Suprapubic skin (tissue), 4 donors: Measurements from ENCODE around the gene REV3L.

Experiments used
- EP300 ChIP-seq: sonication (generic); formaldehyde crosslinking; IDR thresholded peaks from one replicate; pipeline ENCODE4 v1.6.1; 2017; ENCODE audit warnings: antibody characterized with exemption
- POLR2A ChIP-seq, 2 donors: fragments of 450-650 bp; IDR thresholded peaks; one replicate each; pipeline ENCODE4 v1.6.1; 2017; ENCODE audit warnings: antibody characterized with exemption in 2 of 2, mild to moderate bottlenecking in 2 of 2, moderate library complexity in 2 of 2
- POLR2AphosphoS5 ChIP-seq, 3 donors: sonication (generic); formaldehyde crosslinking; IDR thresholded peaks; one replicate each; pipeline ENCODE4 v1.6.1; 2017; ENCODE audit warnings: antibody characterized with exemption in 3 of 3
- TF ChIP-seq, protein P1 (sequence below), 2 donors: fragments of 200-600 bp in 1 of 2; fragments of 450-650 bp in 1 of 2; sonication (generic) in 1 of 2; IDR thresholded peaks; one replicate each; pipeline ENCODE4 v1.5.1; 2016 to 2019; ENCODE audit warnings: antibody characterized with exemption in 2 of 2, mild to moderate bottlenecking in 1 of 2, moderate library complexity in 1 of 2

DNA sequence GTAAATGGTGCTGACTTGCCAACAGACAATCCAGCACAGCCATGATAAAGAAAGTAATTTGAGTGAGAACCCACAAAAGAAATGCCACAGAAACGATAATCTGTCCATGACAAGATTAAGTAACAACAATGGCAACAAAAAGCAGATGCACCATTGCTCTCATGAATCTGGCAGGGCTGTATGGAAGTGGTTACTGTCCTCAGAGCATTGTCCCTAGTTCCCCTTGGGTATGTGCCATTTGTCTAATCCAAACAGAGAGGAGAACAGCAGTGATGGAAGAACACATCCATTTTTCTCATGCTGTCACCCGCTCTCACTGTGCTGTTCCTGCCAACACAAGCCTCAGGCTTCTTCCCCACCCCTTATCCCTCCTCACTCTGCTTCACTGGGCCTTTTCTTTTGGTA is 65.8 kb downstream of the REV3L start:
- no peak for TF ChIP-seq POLR2A (IDR thresholded peaks at IDR 0.05)
- no peak for TF ChIP-seq EP300
- TF ChIP-seq, protein P1, sequence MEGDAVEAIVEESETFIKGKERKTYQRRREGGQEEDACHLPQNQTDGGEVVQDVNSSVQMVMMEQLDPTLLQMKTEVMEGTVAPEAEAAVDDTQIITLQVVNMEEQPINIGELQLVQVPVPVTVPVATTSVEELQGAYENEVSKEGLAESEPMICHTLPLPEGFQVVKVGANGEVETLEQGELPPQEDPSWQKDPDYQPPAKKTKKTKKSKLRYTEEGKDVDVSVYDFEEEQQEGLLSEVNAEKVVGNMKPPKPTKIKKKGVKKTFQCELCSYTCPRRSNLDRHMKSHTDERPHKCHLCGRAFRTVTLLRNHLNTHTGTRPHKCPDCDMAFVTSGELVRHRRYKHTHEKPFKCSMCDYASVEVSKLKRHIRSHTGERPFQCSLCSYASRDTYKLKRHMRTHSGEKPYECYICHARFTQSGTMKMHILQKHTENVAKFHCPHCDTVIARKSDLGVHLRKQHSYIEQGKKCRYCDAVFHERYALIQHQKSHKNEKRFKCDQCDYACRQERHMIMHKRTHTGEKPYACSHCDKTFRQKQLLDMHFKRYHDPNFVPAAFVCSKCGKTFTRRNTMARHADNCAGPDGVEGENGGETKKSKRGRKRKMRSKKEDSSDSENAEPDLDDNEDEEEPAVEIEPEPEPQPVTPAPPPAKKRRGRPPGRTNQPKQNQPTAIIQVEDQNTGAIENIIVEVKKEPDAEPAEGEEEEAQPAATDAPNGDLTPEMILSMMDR (IDR thresholded peaks at IDR 0.05) = no peak
- TF ChIP-seq POLR2AphosphoS5 (IDR thresholded peaks at IDR 0.05) = peak in 2 of 3 donors; percentile 22 to 23
